ENCODE data around the gene SLC25A15. TPM values are rescaled to one million over a fixed set of nuclear protein-coding genes. Genes with fewer than 3 reads are reported as not detected.

Gene SLC25A15
- polyA plus RNA-seq, 1 of the 3 experiments (the other 2 are of a cell fraction) = 15.2 TPM

DNA sequence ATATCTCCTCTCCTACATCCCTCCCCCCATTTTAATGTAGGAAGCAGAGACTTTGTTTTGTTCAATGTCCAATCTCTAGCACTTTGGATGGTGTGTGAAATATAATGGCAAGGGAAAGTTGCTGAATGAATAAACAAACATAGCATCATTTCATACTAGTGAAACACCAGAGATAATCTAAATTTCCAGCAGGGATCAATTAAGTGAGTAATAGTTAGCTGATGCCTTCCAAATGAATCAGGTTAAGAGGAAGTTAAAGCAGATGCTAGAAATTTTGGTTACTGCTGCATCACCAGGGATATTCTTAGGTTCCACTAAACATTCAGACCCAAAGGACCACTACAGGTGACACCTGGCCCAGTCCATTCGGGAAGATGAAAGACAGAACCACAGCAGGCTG lies 26.6 kb upstream of the SLC25A15 start:
- H4K20me1 ChIP-seq (ENCODE audit: insufficient read depth) = no peaks in the 10 kb centered on the region
- H3K79me2 ChIP-seq (ENCODE audit: insufficient read depth) = peaks cover 30% of the 10 kb centered on the region
- no peak for TF ChIP-seq TEAD4 (IDR thresholded peaks at IDR 0.05; ENCODE audit: borderline replicate concordance, insufficient read depth)
- TF ChIP-seq, protein P1, sequence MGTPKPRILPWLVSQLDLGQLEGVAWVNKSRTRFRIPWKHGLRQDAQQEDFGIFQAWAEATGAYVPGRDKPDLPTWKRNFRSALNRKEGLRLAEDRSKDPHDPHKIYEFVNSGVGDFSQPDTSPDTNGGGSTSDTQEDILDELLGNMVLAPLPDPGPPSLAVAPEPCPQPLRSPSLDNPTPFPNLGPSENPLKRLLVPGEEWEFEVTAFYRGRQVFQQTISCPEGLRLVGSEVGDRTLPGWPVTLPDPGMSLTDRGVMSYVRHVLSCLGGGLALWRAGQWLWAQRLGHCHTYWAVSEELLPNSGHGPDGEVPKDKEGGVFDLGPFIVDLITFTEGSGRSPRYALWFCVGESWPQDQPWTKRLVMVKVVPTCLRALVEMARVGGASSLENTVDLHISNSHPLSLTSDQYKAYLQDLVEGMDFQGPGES (IDR thresholded peaks at IDR 0.05; ENCODE audit: low read depth, low read length) = no peak
- TF ChIP-seq RCOR1 (IDR thresholded peaks at IDR 0.05; ENCODE audit: low read length) = no peak
- TF ChIP-seq FOSL2 (IDR thresholded peaks at IDR 0.05; ENCODE audit: borderline replicate concordance, low read depth) = peak; percentile 30; the same call in 1 of the 2 replicates
- TF ChIP-seq TCF12 (IDR thresholded peaks at IDR 0.05) = peak; percentile 71

DNA sequence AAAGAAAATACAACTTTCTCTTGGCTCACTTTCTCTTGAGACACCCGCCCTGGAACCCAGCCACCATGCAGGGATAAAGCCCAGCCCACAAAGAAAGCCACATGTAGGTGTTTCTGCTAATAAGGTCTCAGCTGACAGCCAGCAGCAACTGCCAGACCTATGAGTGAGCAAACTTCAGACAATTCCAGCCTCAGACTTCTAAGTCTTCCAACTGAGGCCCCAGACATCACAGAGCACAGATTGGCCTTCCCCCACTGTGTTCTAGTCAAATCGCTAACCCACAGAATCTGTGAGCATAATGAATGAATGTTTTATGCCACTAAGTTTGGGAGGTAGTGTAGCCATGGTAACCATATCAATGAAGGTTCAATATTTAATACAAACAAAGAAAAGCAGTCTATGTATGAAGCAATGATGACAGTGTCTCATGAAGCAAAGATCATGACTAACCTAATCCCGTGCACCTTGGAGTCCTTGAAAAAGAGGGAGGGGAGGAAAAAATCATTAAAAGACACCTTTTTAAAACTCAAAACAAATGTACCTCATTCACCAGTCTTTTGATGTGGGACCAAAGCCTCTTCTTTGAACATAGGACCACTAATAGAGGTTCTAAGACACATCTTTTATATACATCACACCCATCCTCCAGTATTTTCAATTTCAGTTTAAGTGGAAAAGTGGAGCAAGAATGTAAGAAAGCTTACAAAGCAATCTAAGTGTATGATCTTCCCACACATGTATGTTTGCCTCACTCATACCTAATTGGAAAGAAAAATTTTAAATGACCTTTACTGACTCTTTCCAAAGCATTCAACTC lies 24.6 kb upstream of the SLC25A15 start:
- no peak overlapping the region for H3K27ac ChIP-seq (ENCODE audit: low read depth in 2 of 2, low read length in 1 of 2)
- whole genome bisulfite sequencing (ENCODE audit: low lambda C conversion rate) = 88% methylated on average over 3 of the region's 3 CpGs
- DNase-seq = no peak
- ChIA-PET POLR2A (no interaction called here), CTCF (interaction anchor here (0.5 to 2.2 kb wide), 2 partner anchors 12 to 396 kb away, joined by 3 to 11 read pairs; no protein-coding TSS in a partner anchor)
- no peak overlapping the region for H3K9ac ChIP-seq
- H3K36me3 ChIP-seq (replicated peaks in 1 of 2; ENCODE audit: control insufficient read depth in 1 of 2, insufficient read depth in 2 of 2, low read length in 1 of 2) = peaks cover 17 to 34% of the 10 kb centered on the region in 2 experiments
- no peaks in the 10 kb centered on the region for H4K20me1 ChIP-seq (ENCODE audit: insufficient read depth)
- no peak overlapping the region for H3K4me2 ChIP-seq
- H3K9me2 ChIP-seq = no peaks in the 10 kb centered on the region
- no peaks in the 10 kb centered on the region for H3K9me3 ChIP-seq
- no peaks in the 10 kb centered on the region for H3F3A ChIP-seq (replicated peaks; ENCODE audit: insufficient read depth)
- no peak for TF ChIP-seq FOSL2 (IDR thresholded peaks at IDR 0.05; ENCODE audit: borderline replicate concordance, low read depth)
- no peak for TF ChIP-seq NFIC (IDR thresholded peaks at IDR 0.05; ENCODE audit: borderline replicate concordance)
- no peak for TF ChIP-seq NRF1 (IDR thresholded peaks at IDR 0.05; ENCODE audit: low read depth, low read length)
- TF ChIP-seq, protein P1 (IDR thresholded peaks at IDR 0.05; ENCODE audit: low read depth, low read length) = no peak
- no peak overlapping the region for H3K4me3 ChIP-seq (ENCODE audit: low read depth in 2 of 2, low read length in 1 of 2)
- peaks cover 35% of the 10 kb centered on the region for H3K79me2 ChIP-seq (ENCODE audit: insufficient read depth)
- H3K27me3 ChIP-seq (ENCODE audit: insufficient read depth) = no peaks in the 10 kb centered on the region
- H2AFZ ChIP-seq (ENCODE audit: low read depth) = no peak overlapping the region
- peaks cover 2 to 7% of the 10 kb centered on the region in 2 experiments; a peak in 2 of 4 replicates for H3K4me1 ChIP-seq (ENCODE audit: control insufficient read depth in 1 of 2, insufficient read depth in 2 of 2, low read depth in 1 of 2, low read length in 1 of 2)

More for the DNA sequence above, 26.6 kb upstream of the SLC25A15 start:
- H3K4me1 ChIP-seq (ENCODE audit: control insufficient read depth in 1 of 2, insufficient read depth in 2 of 2, low read depth in 1 of 2, low read length in 1 of 2) = peaks cover 0 to 7% of the 10 kb centered on the region in 2 experiments; a peak in 1 of 4 replicates
- H3K27me3 ChIP-seq (ENCODE audit: insufficient read depth) = no peaks in the 10 kb centered on the region
- H3K36me3 ChIP-seq (replicated peaks in 1 of 2; ENCODE audit: control insufficient read depth in 1 of 2, insufficient read depth in 2 of 2, low read length in 1 of 2) = peaks cover 25 to 50% of the 10 kb centered on the region in 2 experiments
- H2AFZ ChIP-seq (ENCODE audit: low read depth) = no peak overlapping the region
- H3K4me3 ChIP-seq (ENCODE audit: low read depth in 2 of 2, low read length in 1 of 2) = no peak overlapping the region
- H3K27ac ChIP-seq (ENCODE audit: low read depth in 2 of 2, low read length in 1 of 2) = peak overlapping the region in 1 of 2 experiments; percentile 24; a peak in 2 of 4 replicates
- H3F3A ChIP-seq (replicated peaks; ENCODE audit: insufficient read depth) = no peaks in the 10 kb centered on the region
- no peak for DNase-seq
- 89% methylated on average over 1 of the region's 1 CpG for WGBS (ENCODE audit: low lambda C conversion rate)
- H3K9ac ChIP-seq = no peak overlapping the region
- POLR2A ChIA-PET = no interaction called here
- no peaks in the 10 kb centered on the region for H3K9me3 ChIP-seq
- no peak overlapping the region for H3K4me2 ChIP-seq
- H3K9me2 ChIP-seq = no peaks in the 10 kb centered on the region
- CTCF ChIA-PET = interaction anchor here (2.2 kb wide), 1 partner anchor 14 kb away, joined by 11 read pairs; no protein-coding TSS in a partner anchor

All from SK-N-SH (cell line).